Measurements from ENCODE around the gene SGSM2. TPM values are rescaled to one million over a fixed set of nuclear protein-coding genes. Genes with fewer than 3 reads are reported as not detected.

SGSM2 gene
- total RNA-seq, 4 donors from 2014 or later = 32.9 to 58.6 (median 47.4) TPM

DNA sequence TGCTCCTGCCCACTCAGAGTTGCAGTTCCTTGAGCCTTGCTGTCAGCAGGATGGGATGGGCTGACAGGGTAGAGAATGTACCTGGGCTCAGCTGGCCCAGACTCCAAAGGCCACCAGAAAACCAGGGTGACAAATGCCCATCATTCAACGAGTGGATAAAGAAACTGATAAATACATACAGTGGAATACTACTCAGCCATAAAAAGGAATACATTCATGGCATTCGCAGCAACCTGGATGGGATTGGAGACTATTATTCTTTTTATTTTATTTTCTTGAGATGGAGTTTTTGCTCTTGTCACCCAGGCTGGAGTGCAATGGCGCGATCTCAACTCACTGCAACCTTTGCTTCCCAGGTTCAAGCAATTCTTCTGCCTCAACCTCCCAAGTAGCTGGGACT, 19.9 kb downstream of the SGSM2 start:
- TF ChIP-seq POLR2AphosphoS5 (IDR thresholded peaks at IDR 0.05) (no peak), EP300 (IDR thresholded peaks at IDR 0.05) (no peak), POLR2A (IDR thresholded peaks at IDR 0.05) (no peak)
- TF ChIP-seq, protein P1, sequence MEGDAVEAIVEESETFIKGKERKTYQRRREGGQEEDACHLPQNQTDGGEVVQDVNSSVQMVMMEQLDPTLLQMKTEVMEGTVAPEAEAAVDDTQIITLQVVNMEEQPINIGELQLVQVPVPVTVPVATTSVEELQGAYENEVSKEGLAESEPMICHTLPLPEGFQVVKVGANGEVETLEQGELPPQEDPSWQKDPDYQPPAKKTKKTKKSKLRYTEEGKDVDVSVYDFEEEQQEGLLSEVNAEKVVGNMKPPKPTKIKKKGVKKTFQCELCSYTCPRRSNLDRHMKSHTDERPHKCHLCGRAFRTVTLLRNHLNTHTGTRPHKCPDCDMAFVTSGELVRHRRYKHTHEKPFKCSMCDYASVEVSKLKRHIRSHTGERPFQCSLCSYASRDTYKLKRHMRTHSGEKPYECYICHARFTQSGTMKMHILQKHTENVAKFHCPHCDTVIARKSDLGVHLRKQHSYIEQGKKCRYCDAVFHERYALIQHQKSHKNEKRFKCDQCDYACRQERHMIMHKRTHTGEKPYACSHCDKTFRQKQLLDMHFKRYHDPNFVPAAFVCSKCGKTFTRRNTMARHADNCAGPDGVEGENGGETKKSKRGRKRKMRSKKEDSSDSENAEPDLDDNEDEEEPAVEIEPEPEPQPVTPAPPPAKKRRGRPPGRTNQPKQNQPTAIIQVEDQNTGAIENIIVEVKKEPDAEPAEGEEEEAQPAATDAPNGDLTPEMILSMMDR (IDR thresholded peaks at IDR 0.05) = no peak
- Histone ChIP-seq H3K27ac (no peak overlapping the region), H3K4me3 (no peak overlapping the region), H3K36me3 (peaks cover 0 to 21% of the 10 kb centered on the region in 2 donors), H3K27me3 (no peaks in the 10 kb centered on the region), H3K4me1 (peaks cover 0 to 26% (median 5%) of the 10 kb centered on the region in 3 donors), H3K9me3 (no peaks in the 10 kb centered on the region)
- no peak for ATAC-seq
- WGBS, 2 donors (ENCODE audit: low coverage in 1 of 2) = 98 to 100% methylated on average over 1 to 4 of the region's 4 CpGs

DNA sequence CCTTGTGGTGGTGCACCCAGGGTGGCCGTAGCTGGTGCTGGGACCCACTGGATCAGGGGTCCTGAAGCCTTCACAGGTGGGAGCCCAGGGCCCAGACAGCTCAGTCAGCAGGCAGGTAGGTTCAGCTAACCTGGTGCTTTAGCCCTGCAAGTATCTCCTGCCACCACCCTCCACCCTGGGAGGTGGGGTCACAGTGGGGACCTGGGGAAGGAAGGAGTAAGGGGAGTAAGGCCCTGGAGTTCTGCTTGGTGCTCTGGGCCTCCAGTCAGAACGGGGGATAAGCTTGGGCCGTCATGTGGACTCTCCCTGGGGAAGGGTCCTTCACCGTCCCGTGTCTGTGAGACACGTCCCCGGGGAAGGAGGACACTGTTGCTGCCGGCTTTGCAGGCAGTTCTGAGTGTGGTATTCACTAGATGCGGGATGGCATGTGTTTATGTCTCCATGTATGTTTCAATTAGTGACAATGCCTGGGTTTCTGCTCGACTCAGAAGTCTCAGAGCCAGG, 20.7 kb downstream of the SGSM2 start:
- H3K4me3 ChIP-seq = no peak overlapping the region
- ATAC-seq = no peak
- peaks cover 0 to 28% of the 10 kb centered on the region in 2 donors for H3K36me3 ChIP-seq
- no peak overlapping the region for H3K27ac ChIP-seq
- 87% methylated on average over 6 of the region's 10 CpGs; no CpG with 5 or more reads in 1 of the 2 donors for WGBS, 2 donors (ENCODE audit: low coverage in 1 of 2)
- H3K4me1 ChIP-seq = peaks cover 0 to 25% (median 5%) of the 10 kb centered on the region in 3 donors
- no peaks in the 10 kb centered on the region for H3K9me3 ChIP-seq
- no peak for TF ChIP-seq EP300 (IDR thresholded peaks at IDR 0.05)
- TF ChIP-seq, protein P1 (IDR thresholded peaks at IDR 0.05) = no peak
- TF ChIP-seq POLR2A (IDR thresholded peaks at IDR 0.05) = no peak
- no peak for TF ChIP-seq POLR2AphosphoS5 (IDR thresholded peaks at IDR 0.05)
- H3K27me3 ChIP-seq = no peaks in the 10 kb centered on the region

DNA sequence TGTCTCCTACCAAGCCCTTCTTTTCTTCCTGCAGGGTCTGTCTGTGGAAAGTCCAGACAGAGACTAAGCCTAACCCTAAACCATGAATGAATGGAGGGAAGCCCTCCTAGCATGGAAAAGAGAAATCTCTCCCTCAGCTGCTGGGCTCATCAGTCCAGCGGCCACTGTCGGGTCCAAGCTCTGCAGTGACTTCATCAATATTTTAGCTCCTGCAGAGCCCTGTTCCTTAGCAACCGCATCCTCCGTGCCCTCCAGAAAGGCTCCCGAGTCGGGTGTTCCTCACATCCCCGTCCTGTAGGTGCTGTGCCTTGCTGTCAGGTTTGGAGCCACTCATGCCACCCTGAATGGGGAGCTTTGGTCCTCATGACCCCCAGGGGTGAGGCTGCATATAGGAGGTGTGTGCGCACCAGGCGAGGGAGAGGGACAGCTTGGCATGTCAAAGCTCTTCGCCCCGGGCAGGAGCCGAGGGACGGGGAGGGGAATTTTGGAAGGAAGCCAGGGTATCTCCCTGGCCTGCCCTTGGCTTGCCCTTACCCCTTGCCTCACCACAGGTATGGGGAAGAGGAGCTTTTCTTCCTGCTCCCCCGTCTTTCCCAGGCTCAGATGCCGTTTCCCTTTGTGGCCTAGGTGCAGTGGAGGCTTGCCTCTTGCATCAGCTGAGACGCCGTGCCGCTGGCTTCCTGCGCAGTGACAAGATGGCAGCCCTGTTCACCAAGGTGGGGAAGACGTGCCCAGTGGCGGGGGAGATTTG, 23.9 kb downstream of the SGSM2 start:
- H3K4me1 ChIP-seq = peaks cover 0 to 36% (median 9%) of the 10 kb centered on the region in 3 donors
- no peak overlapping the region for H3K4me3 ChIP-seq
- no peak for ATAC-seq
- no peak overlapping the region for H3K27ac ChIP-seq
- no peaks in the 10 kb centered on the region for H3K9me3 ChIP-seq
- H3K27me3 ChIP-seq = no peaks in the 10 kb centered on the region
- TF ChIP-seq POLR2AphosphoS5 (IDR thresholded peaks at IDR 0.05) (no peak), POLR2A (IDR thresholded peaks at IDR 0.05) (no peak), EP300 (IDR thresholded peaks at IDR 0.05) (no peak)
- TF ChIP-seq, protein P1 (IDR thresholded peaks at IDR 0.05) = no peak
- 70 to 100% methylated on average over 1 to 4 of the region's 21 CpGs for WGBS, 2 donors (ENCODE audit: low coverage in 1 of 2)
- H3K36me3 ChIP-seq = peaks cover 0 to 60% of the 10 kb centered on the region in 2 donors

DNA sequence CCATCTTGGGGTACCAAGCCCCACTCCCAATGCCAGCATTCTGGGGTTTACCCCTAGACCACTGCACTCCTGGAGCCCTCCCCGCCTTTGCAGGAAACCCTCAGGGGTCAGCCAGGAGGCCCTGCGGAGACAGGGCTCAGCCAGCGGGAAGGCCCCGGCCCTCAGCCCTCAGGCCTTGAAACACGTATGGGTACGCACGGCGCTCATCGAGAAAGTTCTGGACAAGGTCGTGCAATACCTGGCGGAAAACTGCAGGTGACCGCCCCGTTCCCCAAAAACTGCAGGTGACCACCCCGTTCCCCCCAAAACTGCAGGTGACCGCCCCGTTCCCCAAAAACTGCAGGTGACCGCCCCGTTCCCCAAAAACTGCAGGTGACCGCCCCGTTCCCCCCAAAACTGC, 24.7 kb downstream of the SGSM2 start:
- Histone ChIP-seq H3K27me3 (no peaks in the 10 kb centered on the region), H3K4me1 (peaks cover 0 to 43% (median 9%) of the 10 kb centered on the region in 3 donors), H3K4me3 (no peak overlapping the region), H3K9me3 (no peaks in the 10 kb centered on the region), H3K27ac (no peak overlapping the region), H3K36me3 (peaks cover 0 to 68% of the 10 kb centered on the region in 2 donors)
- WGBS, 2 donors (ENCODE audit: low coverage in 1 of 2) = no CpG with 5 or more reads among the region's 20 CpGs
- TF ChIP-seq EP300 (IDR thresholded peaks at IDR 0.05) (no peak), POLR2A (IDR thresholded peaks at IDR 0.05) (no peak), POLR2AphosphoS5 (IDR thresholded peaks at IDR 0.05) (no peak)
- TF ChIP-seq, protein P1 (IDR thresholded peaks at IDR 0.05) = no peak
- no peak for ATAC-seq

DNA sequence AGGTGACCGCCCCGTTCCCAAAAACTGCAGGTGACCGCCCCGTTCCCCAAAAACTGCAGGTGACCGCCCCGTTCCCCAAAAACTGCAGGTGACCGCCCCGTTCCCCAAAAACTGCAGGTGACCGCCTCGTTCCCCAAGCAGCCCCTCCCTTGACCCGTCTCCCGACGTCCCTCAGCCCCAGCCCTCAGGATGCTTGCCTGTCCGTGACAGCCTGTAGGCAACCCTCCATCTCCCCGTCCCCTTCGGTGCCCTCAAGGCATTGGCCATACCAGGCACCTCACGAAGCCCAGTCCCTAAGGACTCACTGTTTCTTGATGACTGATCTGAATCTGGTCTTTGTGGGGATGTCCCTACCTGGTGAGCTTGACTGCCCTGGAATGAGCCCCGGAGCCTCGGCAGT, 25.1 kb downstream of the SGSM2 start:
- Histone ChIP-seq H3K27ac (no peak overlapping the region), H3K36me3 (peaks cover 0 to 72% of the 10 kb centered on the region in 2 donors), H3K4me1 (peaks cover 0 to 47% (median 9%) of the 10 kb centered on the region in 3 donors), H3K4me3 (no peak overlapping the region), H3K27me3 (no peaks in the 10 kb centered on the region), H3K9me3 (no peaks in the 10 kb centered on the region)
- no peak for TF ChIP-seq POLR2A (IDR thresholded peaks at IDR 0.05)
- TF ChIP-seq POLR2AphosphoS5 (IDR thresholded peaks at IDR 0.05) = no peak
- TF ChIP-seq, protein P1 (IDR thresholded peaks at IDR 0.05) = no peak
- TF ChIP-seq EP300 (IDR thresholded peaks at IDR 0.05) = no peak
- WGBS, 2 donors (ENCODE audit: low coverage in 1 of 2) = 80 to 87% methylated on average over 2 to 3 of the region's 19 CpGs
- ATAC-seq = no peak

All from gastroesophageal sphincter (tissue), 4 donors.